Neuronal stem cell (in vitro differentiated cells): ENCODE measurements around the gene MBD2.

Source experiments
- DNase-seq: peaks from one replicate; pipeline ENCODE4 v3.0.0-alpha.2; 2013; ENCODE audit warnings: low spot score
- H2AFZ ChIP-seq: one replicate; pipeline ENCODE4 v1.6.1; 2013; ENCODE audit warnings: mild to moderate bottlenecking, low read length, inconsistent platforms
- H2AK5ac ChIP-seq: 2 replicates; pipeline ENCODE4 v1.6.1; 2013; ENCODE audit warnings: low read depth, mild to moderate bottlenecking, inconsistent platforms, low read length, moderate library complexity, mixed read lengths
- H2BK120ac ChIP-seq: 2 replicates; pipeline ENCODE4 v1.6.1; 2013; ENCODE audit warnings: low read depth, mild to moderate bottlenecking, inconsistent platforms, low read length, moderate library complexity, mixed read lengths
- H2BK12ac ChIP-seq: one replicate; pipeline ENCODE4 v1.6.1; 2013; ENCODE audit warnings: low read length, inconsistent platforms
- H2BK15ac ChIP-seq: 2 replicates; pipeline ENCODE4 v1.6.1; 2013; ENCODE audit warnings: mild to moderate bottlenecking, low read length, inconsistent platforms, mixed read lengths
- H2BK5ac ChIP-seq: one replicate; pipeline ENCODE4 v1.6.1; 2013; ENCODE audit warnings: inconsistent platforms, mild to moderate bottlenecking, low read length, moderate library complexity
- H3K14ac ChIP-seq: one replicate; pipeline ENCODE4 v1.6.1; 2013; ENCODE audit warnings: low read length, inconsistent platforms
- H3K18ac ChIP-seq: 2 replicates; pipeline ENCODE4 v1.6.1; 2013; ENCODE audit warnings: low read length, inconsistent platforms
- H3K23ac ChIP-seq: 2 replicates; pipeline ENCODE4 v1.6.1; 2013; ENCODE audit warnings: low read depth, mild to moderate bottlenecking, mixed read lengths, low read length, inconsistent platforms; ENCODE audit not compliant: poor library complexity
- H3K27ac ChIP-seq: replicated peaks from 3 replicates; pipeline ENCODE4 v1.5.1; 2013; ENCODE audit warnings: low read length, inconsistent platforms
- H3K27me3 ChIP-seq, 3 experiments: 2 replicates each; pipeline ENCODE4 v1.6.1; 2013; ENCODE audit warnings: low read length in 3 of 3, mild to moderate bottlenecking in 2 of 3, inconsistent platforms in 1 of 3, low read depth in 1 of 3, mixed read lengths in 1 of 3, moderate library complexity in 1 of 3; ENCODE audit not compliant: control insufficient read depth in 3 of 3, insufficient read depth in 3 of 3
- H3K36me3 ChIP-seq, 2 donors: replicated peaks in 1 of 2; 2 replicates each; pipeline ENCODE4 v1.6.1; 2013; ENCODE audit warnings: low read length in 2 of 2; ENCODE audit not compliant: control insufficient read depth in 2 of 2, insufficient read depth in 2 of 2
- H3K4ac ChIP-seq: 2 replicates; pipeline ENCODE4 v1.6.1; 2013; ENCODE audit warnings: inconsistent platforms, mild to moderate bottlenecking, low read length, moderate library complexity
- H3K4me1 ChIP-seq, 2 donors: 1 replicate in 1 of 2; 2 replicates in 1 of 2; pipeline ENCODE4 v1.6.1; 2013; ENCODE audit warnings: low read length in 2 of 2, low read depth in 1 of 2; ENCODE audit not compliant: control insufficient read depth in 2 of 2, insufficient read depth in 1 of 2
- H3K4me2 ChIP-seq: one replicate; pipeline ENCODE4 v1.6.1; 2013; ENCODE audit warnings: mild to moderate bottlenecking, low read length, inconsistent platforms; ENCODE audit not compliant: insufficient read depth, poor library complexity, severe bottlenecking
- H3K4me3 ChIP-seq, 2 donors: 2 replicates each; pipeline ENCODE4 v1.5.1; 2013; ENCODE audit warnings: low read length in 2 of 2, mild to moderate bottlenecking in 2 of 2, inconsistent platforms in 1 of 2, moderate library complexity in 1 of 2
- H3K79me1 ChIP-seq: one replicate; pipeline ENCODE4 v1.6.1; 2013; ENCODE audit warnings: low read depth, mild to moderate bottlenecking, inconsistent platforms, low read length, moderate library complexity
- H3K9ac ChIP-seq: one replicate; pipeline ENCODE4 v1.6.1; 2013; ENCODE audit warnings: mild to moderate bottlenecking, low read depth, low read length, inconsistent platforms; ENCODE audit not compliant: poor library complexity
- H3K9me3 ChIP-seq, 2 donors: replicated peaks in 1 of 2; 2 replicates each; pipeline versions ENCODE3 to v1.6.1; 2013; ENCODE audit warnings: low read length in 2 of 2, mild to moderate bottlenecking in 2 of 2, inconsistent platforms in 1 of 2, low read depth in 1 of 2, mixed read lengths in 1 of 2, moderate library complexity in 1 of 2; ENCODE audit not compliant: control insufficient read depth in 2 of 2, insufficient read depth in 1 of 2
- H4K8ac ChIP-seq: one replicate; pipeline ENCODE4 v1.6.1; 2013; ENCODE audit warnings: low read depth, mild to moderate bottlenecking, inconsistent platforms, low read length, moderate library complexity
- H4K91ac ChIP-seq: one replicate; pipeline ENCODE4 v1.6.1; 2013; ENCODE audit warnings: low read length, low read depth, mild to moderate bottlenecking, inconsistent platforms; ENCODE audit not compliant: poor library complexity
- WGBS, 2 donors: extraction: QIAGEN DNeasy Blood & Tissue Kit; methylation state at CpG; one replicate each; pipeline ENCODE4 v1.1.7; 2013; ENCODE audit warnings: missing lambda C conversion rate in 2 of 2, mixed read lengths in 1 of 2; ENCODE audit not compliant: insufficient read length in 2 of 2, insufficient replicate concordance in 1 of 2; ENCODE audit errors: extremely low coverage in 2 of 2; 5-methylcytosine and 5-hydroxymethylcytosine counted together

MBD2 gene

DNA sequence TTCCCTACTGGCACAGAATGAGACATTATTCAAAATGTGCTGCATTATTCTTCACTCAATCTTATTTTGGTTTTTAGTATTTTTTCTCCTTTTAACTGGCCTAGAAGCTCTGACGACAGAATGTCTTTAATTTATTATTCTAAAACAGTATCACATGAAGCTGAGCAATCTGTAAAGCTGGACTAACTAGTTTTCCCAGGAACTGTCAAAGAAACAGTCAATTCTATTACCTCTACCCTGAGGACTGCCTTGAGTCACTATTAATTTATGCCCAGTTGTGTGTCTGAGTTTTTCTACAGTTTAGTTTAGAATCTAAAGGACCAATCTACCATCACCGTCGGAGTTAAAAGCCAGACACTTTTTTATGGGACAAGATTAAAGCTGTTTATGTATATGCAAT lies 31.6 kb downstream of the MBD2 start:
- Histone ChIP-seq H3K79me1 (no peaks in the 10 kb centered on the region), H2BK5ac (no peak overlapping the region), H3K27ac (no peak overlapping the region), H3K18ac (no peak overlapping the region), H2BK15ac (no peak overlapping the region), H3K4me1 (no peaks in the 10 kb centered on the region), H2BK120ac (no peak overlapping the region), H2AK5ac (no peak overlapping the region), H4K91ac (no peak overlapping the region), H3K4ac (no peak overlapping the region), H3K4me2 (no peak overlapping the region), H3K27me3 (no peaks in the 10 kb centered on the region), H3K9me3 (no peaks in the 10 kb centered on the region), H2BK12ac (no peak overlapping the region), H4K8ac (no peak overlapping the region), H3K36me3 (no peaks in the 10 kb centered on the region), H3K14ac (no peak overlapping the region), H3K4me3 (no peak overlapping the region), H3K9ac (no peak overlapping the region), H3K23ac (no peak overlapping the region), H2AFZ (no peak overlapping the region)
- DNase-seq: no peak
- WGBS, 2 donors: no CpG with 5 or more reads among the region's 3 CpGs

DNA sequence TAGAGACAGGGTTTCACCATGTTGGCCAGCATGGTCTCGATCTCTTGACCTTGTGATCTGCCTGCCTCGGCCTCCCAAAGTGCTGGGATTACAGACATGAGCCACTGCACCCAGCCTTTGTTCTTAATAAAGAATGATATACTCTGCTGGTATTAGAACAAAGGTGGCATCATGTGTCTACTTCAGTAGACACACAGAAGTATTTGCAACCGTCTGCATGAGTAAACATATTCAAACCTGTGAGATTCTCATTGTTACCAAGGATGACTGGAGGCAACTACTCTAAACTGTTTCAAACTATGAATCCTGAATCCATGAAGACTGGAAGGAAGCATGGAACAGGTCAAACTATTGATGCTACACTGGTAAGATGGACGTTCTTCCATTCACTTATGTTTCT lies 32.1 kb downstream of the MBD2 start:
- H2AFZ ChIP-seq: no peak overlapping the region
- H2BK5ac ChIP-seq: no peak overlapping the region
- no peak overlapping the region for H3K4me3 ChIP-seq
- H2AK5ac ChIP-seq: no peak overlapping the region
- no peaks in the 10 kb centered on the region for H3K4me1 ChIP-seq
- no peaks in the 10 kb centered on the region for H3K36me3 ChIP-seq
- no peaks in the 10 kb centered on the region for H3K27me3 ChIP-seq
- no peak overlapping the region for H4K8ac ChIP-seq
- no peak overlapping the region for H3K9ac ChIP-seq
- H3K79me1 ChIP-seq: no peaks in the 10 kb centered on the region
- H3K27ac ChIP-seq: no peak overlapping the region
- no peak overlapping the region for H2BK15ac ChIP-seq
- no CpG with 5 or more reads among the region's 4 CpGs for WGBS, 2 donors
- no peak overlapping the region for H3K14ac ChIP-seq
- H3K9me3 ChIP-seq: no peaks in the 10 kb centered on the region
- no peak overlapping the region for H3K4me2 ChIP-seq
- H4K91ac ChIP-seq: no peak overlapping the region
- H2BK120ac ChIP-seq: no peak overlapping the region
- H3K23ac ChIP-seq: no peak overlapping the region
- H3K4ac ChIP-seq: no peak overlapping the region
- no peak overlapping the region for H3K18ac ChIP-seq
- DNase-seq: no peak
- H2BK12ac ChIP-seq: no peak overlapping the region

DNA sequence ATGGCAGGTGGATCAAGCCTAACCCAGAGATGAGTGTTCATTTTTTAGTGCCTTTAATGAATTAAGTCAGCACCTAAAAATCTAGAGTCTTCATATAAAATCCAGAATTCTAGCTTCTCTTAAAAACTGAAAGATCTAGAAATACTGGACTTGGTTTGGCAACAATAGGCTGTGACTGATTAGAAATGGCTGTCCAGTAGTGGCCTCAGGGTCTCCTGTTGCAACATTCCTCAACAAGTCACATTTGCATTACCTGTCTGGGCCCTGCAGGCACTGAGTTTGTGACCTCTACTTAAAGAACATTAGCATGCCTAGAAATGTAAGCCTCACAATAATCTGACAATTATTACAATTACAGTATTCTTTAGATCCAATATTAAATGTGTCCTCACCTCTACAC lies 33.1 kb downstream of the MBD2 start:
- no peak overlapping the region for H2BK12ac ChIP-seq
- no peak overlapping the region for H3K4me3 ChIP-seq
- no peak overlapping the region for H3K27ac ChIP-seq
- H3K79me1 ChIP-seq: no peaks in the 10 kb centered on the region
- H3K9ac ChIP-seq: no peak overlapping the region
- no peak overlapping the region for H2BK15ac ChIP-seq
- H2BK120ac ChIP-seq: no peak overlapping the region
- no peak overlapping the region for H2BK5ac ChIP-seq
- H2AFZ ChIP-seq: no peak overlapping the region
- no peak overlapping the region for H3K23ac ChIP-seq
- H4K91ac ChIP-seq: no peak overlapping the region
- H3K9me3 ChIP-seq: no peaks in the 10 kb centered on the region
- H3K27me3 ChIP-seq: no peaks in the 10 kb centered on the region
- H3K4me2 ChIP-seq: no peak overlapping the region
- H3K4me1 ChIP-seq: no peaks in the 10 kb centered on the region
- no peak overlapping the region for H3K18ac ChIP-seq
- no peak overlapping the region for H3K14ac ChIP-seq
- H2AK5ac ChIP-seq: no peak overlapping the region
- H4K8ac ChIP-seq: no peak overlapping the region
- no peak for DNase-seq
- no peaks in the 10 kb centered on the region for H3K36me3 ChIP-seq
- H3K4ac ChIP-seq: no peak overlapping the region

- H3K9ac ChIP-seq: no peak overlapping the region
- WGBS, 2 donors: no CpG with 5 or more reads among the region's 3 CpGs
- no peak overlapping the region for H3K23ac ChIP-seq
- no peak overlapping the region for H3K4me3 ChIP-seq
- H3K27ac ChIP-seq: no peak overlapping the region
- H2AK5ac ChIP-seq: no peak overlapping the region
- no peak overlapping the region for H2BK120ac ChIP-seq
- no peaks in the 10 kb centered on the region for H3K9me3 ChIP-seq
- no peak overlapping the region for H3K18ac ChIP-seq
- no peak overlapping the region for H2BK12ac ChIP-seq
- no peak for DNase-seq
- no peak overlapping the region for H4K91ac ChIP-seq
- no peak overlapping the region for H3K14ac ChIP-seq
- no peak overlapping the region for H3K4me2 ChIP-seq
- no peak overlapping the region for H2AFZ ChIP-seq
- H2BK5ac ChIP-seq: no peak overlapping the region
- no peaks in the 10 kb centered on the region for H3K36me3 ChIP-seq
- H3K4me1 ChIP-seq: no peaks in the 10 kb centered on the region
- no peaks in the 10 kb centered on the region for H3K27me3 ChIP-seq
- H4K8ac ChIP-seq: no peak overlapping the region
- no peak overlapping the region for H2BK15ac ChIP-seq
- no peaks in the 10 kb centered on the region for H3K79me1 ChIP-seq
- H3K4ac ChIP-seq: no peak overlapping the region
These were observed 37.1 kb downstream of the MBD2 start for GRCh38 chr18:54187372-54187771.
